GM23338 (cell line): ENCODE data around the gene ZNF248. TPM values are rescaled to one million over a fixed set of nuclear protein-coding genes. Genes with fewer than 3 reads are reported as not detected.

Source experiments
- ATAC-seq: fragments of 200-7000 bp; cut with Tn5 transposase; 3 replicates; pipeline ENCODE4 v1.9.1; 2020
- DNase-seq: peaks from one replicate; pipeline ENCODE4 v3.0.0-alpha.2; 2015; ENCODE audit warnings: low spot score
- H2AFZ ChIP-seq: fragments of 200-600 bp; sonication (generic); 2 replicates; pipeline ENCODE4 v1.8.0; 2016; ENCODE audit warnings: antibody characterized with exemption, mild to moderate bottlenecking, moderate library complexity
- H3F3A ChIP-seq: fragments of 200-600 bp; sonication (generic); replicated peaks from 2 replicates; pipeline ENCODE4 v1.8.0; 2017; ENCODE audit warnings: antibody characterized with exemption, mixed run types, low read depth
- H3K27ac ChIP-seq: fragments of 200-600 bp; sonication (generic); 2 replicates; pipeline ENCODE4 v1.6.1; 2016; ENCODE audit warnings: low read depth
- H3K27me3 ChIP-seq: fragments of 200-600 bp; sonication (generic); 2 replicates; pipeline ENCODE4 v1.8.0; 2016; ENCODE audit warnings: mild to moderate bottlenecking, mixed run types, moderate library complexity; ENCODE audit not compliant: insufficient read depth
- H3K36me3 ChIP-seq: fragments of 200-600 bp; sonication (generic); 2 replicates; pipeline ENCODE4 v1.8.0; 2016; ENCODE audit warnings: mild to moderate bottlenecking; ENCODE audit not compliant: insufficient read depth
- H3K4me1 ChIP-seq: fragments of 200-600 bp; sonication (generic); 2 replicates; pipeline ENCODE4 v1.8.0; 2016; ENCODE audit warnings: mild to moderate bottlenecking, moderate library complexity; ENCODE audit not compliant: insufficient read depth
- H3K4me2 ChIP-seq: fragments of 200-600 bp; sonication (generic); 2 replicates; pipeline ENCODE4 v1.7.1; 2017; ENCODE audit warnings: mixed run types
- H3K4me3 ChIP-seq: fragments of 200-600 bp; sonication (generic); 2 replicates; pipeline ENCODE4 v1.6.1; 2016; ENCODE audit warnings: mixed run types
- H3K79me2 ChIP-seq: fragments of 200-600 bp; sonication (generic); replicated peaks from 2 replicates; pipeline ENCODE4 v1.8.0; 2017; ENCODE audit warnings: mild to moderate bottlenecking; ENCODE audit not compliant: insufficient read depth
- H3K9me2 ChIP-seq: fragments of 200-600 bp; sonication (generic); 2 replicates; pipeline ENCODE4 v1.8.0; 2017; ENCODE audit not compliant: insufficient read depth
- H4K20me1 ChIP-seq: fragments of 200-600 bp; sonication (generic); replicated peaks from 2 replicates; pipeline ENCODE4 v1.8.0; 2017; ENCODE audit warnings: mild to moderate bottlenecking; ENCODE audit not compliant: insufficient read depth
- H3K27ac Mint-ChIP-seq: 2 replicates; pipeline ENCODE4 v1.8.0; 2020; ENCODE audit warnings: inconsistent platforms, mild to moderate bottlenecking, moderate library complexity, mixed read lengths
- H3K27me3 Mint-ChIP-seq: 3 replicates; pipeline ENCODE4 v1.8.0; 2022; ENCODE audit warnings: low read depth, mild to moderate bottlenecking, moderate library complexity, mixed read lengths, inconsistent platforms; ENCODE audit not compliant: insufficient read depth, poor library complexity
- H3K36me3 Mint-ChIP-seq: 3 replicates; pipeline ENCODE4 v1.8.0; 2021; ENCODE audit warnings: low read depth, mild to moderate bottlenecking, inconsistent platforms, moderate library complexity, mixed read lengths
- H3K4me1 Mint-ChIP-seq: 3 replicates; pipeline ENCODE4 v1.8.0; 2020; ENCODE audit warnings: mild to moderate bottlenecking, inconsistent platforms, mixed read lengths
- H3K4me3 Mint-ChIP-seq: 3 replicates; pipeline ENCODE4 v1.8.0; 2021; ENCODE audit warnings: moderate library complexity, mild to moderate bottlenecking, inconsistent platforms, mixed read lengths
- H3K9me3 Mint-ChIP-seq: 3 replicates; pipeline ENCODE4 v1.8.0; 2020; ENCODE audit warnings: moderate library complexity, mild to moderate bottlenecking, inconsistent platforms, mixed read lengths
- CREB1 ChIP-seq: fragments of 250-450 bp; sonication (Bioruptor Pico); IDR thresholded peaks from 2 replicates; pipeline ENCODE4 v1.5.0; 2020; ENCODE audit warnings: low read depth, mild to moderate bottlenecking, moderate library complexity
- EZH2 ChIP-seq: fragments of 200-600 bp; sonication (generic); IDR thresholded peaks from one replicate; pipeline ENCODE4 v1.8.0; 2017; ENCODE audit warnings: antibody characterized with exemption, mild to moderate bottlenecking, low read depth; ENCODE audit not compliant: unreplicated experiment
- JUNB ChIP-seq: IDR thresholded peaks from one replicate; pipeline ENCODE4 v1.6.1; 2016; ENCODE audit warnings: antibody characterized with exemption; ENCODE audit not compliant: unreplicated experiment
- POLR2AphosphoS5 ChIP-seq: IDR thresholded peaks from 2 replicates; pipeline ENCODE4 v1.6.1; 2016; ENCODE audit warnings: antibody characterized with exemption, low read depth
- STAT1 ChIP-seq: IDR thresholded peaks from one replicate; pipeline ENCODE4 v1.6.1; 2016; ENCODE audit warnings: antibody characterized with exemption; ENCODE audit not compliant: unreplicated experiment
- ZNF114 ChIP-seq: fragments of 250-450 bp; sonication (Bioruptor Pico); IDR thresholded peaks from 2 replicates; pipeline ENCODE4 v1.5.0; 2020; ENCODE audit warnings: mild to moderate bottlenecking, moderate library complexity
- ZNF331 ChIP-seq: fragments of 250-450 bp; sonication (Bioruptor Pico); IDR thresholded peaks from 2 replicates; pipeline ENCODE4 v1.5.0; 2020; ENCODE audit warnings: low read depth, mild to moderate bottlenecking, moderate library complexity
- ZNF462 ChIP-seq: fragments of 250-450 bp; sonication (Bioruptor Pico); IDR thresholded peaks from 2 replicates; pipeline ENCODE4 v1.5.0; 2020; ENCODE audit warnings: mild to moderate bottlenecking, moderate library complexity
- polyA plus RNA-seq: library from polyadenylated mRNA; unstranded; fragments of >200 nt; fragmentation: Nextera tagmentation; extraction: Ambion mirVana; gene quantifications from 2 replicates; pipeline ENCODE4 v1.2.1, GENCODE V29; 2016
- total RNA-seq: library from RNA; depleted of rRNA; stranded (reverse); fragments of >200 nt; shearing (Covaris generic); gene quantifications from 2 replicates; pipeline ENCODE4 v1.2.3, GENCODE V29; 2014
- TF ChIP-seq, protein P1 (sequence below), 2 experiments: fragments of 200-600 bp in 1 of 2; sonication (generic) in 1 of 2; conservative IDR thresholded peaks; 2 replicates each; pipeline versions ENCODE4 v1.5.1 to v1.6.1; 2016 to 2017; ENCODE audit warnings: antibody characterized with exemption in 2 of 2, low read depth in 2 of 2, mild to moderate bottlenecking in 2 of 2, moderate library complexity in 1 of 2
- TF ChIP-seq, protein P2 (sequence below): IDR thresholded peaks from one replicate; pipeline ENCODE4 v1.6.1; 2018; ENCODE audit warnings: antibody characterized with exemption; ENCODE audit not compliant: unreplicated experiment

ZNF248 gene
- total and polyA plus RNA-seq, 2 experiments from 2014 or later = 2.7 to 5.3 TPM

GRCh38 chr10:37794305-37794976 is 63.0 kb downstream of the ZNF248 start:
- H3K4me2 ChIP-seq = no peak overlapping the region
- no peak overlapping the region for H2AFZ ChIP-seq
- no peaks in the 10 kb centered on the region for H3K27me3 ChIP-seq
- H3K9me3 Mint-ChIP-seq = peaks cover 91% of the 10 kb centered on the region
- no peak overlapping the region for H3K4me3 Mint-ChIP-seq
- H3K27ac ChIP-seq = no peak overlapping the region
- ATAC-seq = no peak
- H3K79me2 ChIP-seq = no peaks in the 10 kb centered on the region
- DNase-seq = no peak
- no peaks in the 10 kb centered on the region for H3K4me1 Mint-ChIP-seq
- H3K27ac Mint-ChIP-seq = no peak overlapping the region
- no peak overlapping the region for H3K4me3 ChIP-seq
- TF ChIP-seq, protein P1, sequence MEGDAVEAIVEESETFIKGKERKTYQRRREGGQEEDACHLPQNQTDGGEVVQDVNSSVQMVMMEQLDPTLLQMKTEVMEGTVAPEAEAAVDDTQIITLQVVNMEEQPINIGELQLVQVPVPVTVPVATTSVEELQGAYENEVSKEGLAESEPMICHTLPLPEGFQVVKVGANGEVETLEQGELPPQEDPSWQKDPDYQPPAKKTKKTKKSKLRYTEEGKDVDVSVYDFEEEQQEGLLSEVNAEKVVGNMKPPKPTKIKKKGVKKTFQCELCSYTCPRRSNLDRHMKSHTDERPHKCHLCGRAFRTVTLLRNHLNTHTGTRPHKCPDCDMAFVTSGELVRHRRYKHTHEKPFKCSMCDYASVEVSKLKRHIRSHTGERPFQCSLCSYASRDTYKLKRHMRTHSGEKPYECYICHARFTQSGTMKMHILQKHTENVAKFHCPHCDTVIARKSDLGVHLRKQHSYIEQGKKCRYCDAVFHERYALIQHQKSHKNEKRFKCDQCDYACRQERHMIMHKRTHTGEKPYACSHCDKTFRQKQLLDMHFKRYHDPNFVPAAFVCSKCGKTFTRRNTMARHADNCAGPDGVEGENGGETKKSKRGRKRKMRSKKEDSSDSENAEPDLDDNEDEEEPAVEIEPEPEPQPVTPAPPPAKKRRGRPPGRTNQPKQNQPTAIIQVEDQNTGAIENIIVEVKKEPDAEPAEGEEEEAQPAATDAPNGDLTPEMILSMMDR (conservative IDR thresholded peaks at IDR 0.05; ENCODE audit: low read depth in 2 of 2) = no peak
- H3F3A ChIP-seq = no peaks in the 10 kb centered on the region
- H4K20me1 ChIP-seq = no peaks in the 10 kb centered on the region
- H3K36me3 Mint-ChIP-seq = peaks cover 13% of the 10 kb centered on the region; the same call in 2 of the 3 replicates
- H3K9me2 ChIP-seq = no peaks in the 10 kb centered on the region
- H3K4me1 ChIP-seq = no peaks in the 10 kb centered on the region
- no peaks in the 10 kb centered on the region; the same call in none of the 2 replicates for H3K36me3 ChIP-seq
- no peaks in the 10 kb centered on the region for H3K27me3 Mint-ChIP-seq

- Mint-ChIP-seq H3K9me3 (peaks cover 94% of the 10 kb centered on the region), H3K27ac (no peak overlapping the region), H3K36me3 (peaks cover 26% of the 10 kb centered on the region; the same call in 2 of the 3 replicates), H3K4me3 (no peak overlapping the region), H3K27me3 (no peaks in the 10 kb centered on the region), H3K4me1 (no peaks in the 10 kb centered on the region)
- ATAC-seq = no peak
- no peaks in the 10 kb centered on the region for H3F3A ChIP-seq
- H3K4me3 ChIP-seq = no peak overlapping the region
- no peak overlapping the region for H2AFZ ChIP-seq
- no peaks in the 10 kb centered on the region for H3K79me2 ChIP-seq
- no peak overlapping the region for H3K4me2 ChIP-seq
- H3K4me1 ChIP-seq = no peaks in the 10 kb centered on the region
- DNase-seq = no peak
- no peaks in the 10 kb centered on the region for H3K27me3 ChIP-seq
- no peaks in the 10 kb centered on the region for H4K20me1 ChIP-seq
- H3K27ac ChIP-seq = no peak overlapping the region
- H3K9me2 ChIP-seq = no peaks in the 10 kb centered on the region
- H3K36me3 ChIP-seq = no peaks in the 10 kb centered on the region
- TF ChIP-seq ZNF462 (CRISPR knock-in tag) (no peak), JUNB (no peak), STAT1 (no peak), ZNF331 (no peak), POLR2AphosphoS5 (no peak), CREB1 (no peak), ZNF114 (CRISPR knock-in tag) (no peak), EZH2 (no peak)
- TF ChIP-seq, protein P2, sequence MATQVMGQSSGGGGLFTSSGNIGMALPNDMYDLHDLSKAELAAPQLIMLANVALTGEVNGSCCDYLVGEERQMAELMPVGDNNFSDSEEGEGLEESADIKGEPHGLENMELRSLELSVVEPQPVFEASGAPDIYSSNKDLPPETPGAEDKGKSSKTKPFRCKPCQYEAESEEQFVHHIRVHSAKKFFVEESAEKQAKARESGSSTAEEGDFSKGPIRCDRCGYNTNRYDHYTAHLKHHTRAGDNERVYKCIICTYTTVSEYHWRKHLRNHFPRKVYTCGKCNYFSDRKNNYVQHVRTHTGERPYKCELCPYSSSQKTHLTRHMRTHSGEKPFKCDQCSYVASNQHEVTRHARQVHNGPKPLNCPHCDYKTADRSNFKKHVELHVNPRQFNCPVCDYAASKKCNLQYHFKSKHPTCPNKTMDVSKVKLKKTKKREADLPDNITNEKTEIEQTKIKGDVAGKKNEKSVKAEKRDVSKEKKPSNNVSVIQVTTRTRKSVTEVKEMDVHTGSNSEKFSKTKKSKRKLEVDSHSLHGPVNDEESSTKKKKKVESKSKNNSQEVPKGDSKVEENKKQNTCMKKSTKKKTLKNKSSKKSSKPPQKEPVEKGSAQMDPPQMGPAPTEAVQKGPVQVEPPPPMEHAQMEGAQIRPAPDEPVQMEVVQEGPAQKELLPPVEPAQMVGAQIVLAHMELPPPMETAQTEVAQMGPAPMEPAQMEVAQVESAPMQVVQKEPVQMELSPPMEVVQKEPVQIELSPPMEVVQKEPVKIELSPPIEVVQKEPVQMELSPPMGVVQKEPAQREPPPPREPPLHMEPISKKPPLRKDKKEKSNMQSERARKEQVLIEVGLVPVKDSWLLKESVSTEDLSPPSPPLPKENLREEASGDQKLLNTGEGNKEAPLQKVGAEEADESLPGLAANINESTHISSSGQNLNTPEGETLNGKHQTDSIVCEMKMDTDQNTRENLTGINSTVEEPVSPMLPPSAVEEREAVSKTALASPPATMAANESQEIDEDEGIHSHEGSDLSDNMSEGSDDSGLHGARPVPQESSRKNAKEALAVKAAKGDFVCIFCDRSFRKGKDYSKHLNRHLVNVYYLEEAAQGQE = no peak
Observed at GRCh38 chr10:37789590-37789989, 67.8 kb downstream of the ZNF248 start.
